HCT116 (cell line): ENCODE results near the gene NUDT9. TPM values are rescaled to one million over a fixed set of nuclear protein-coding genes. Genes with fewer than 3 reads are reported as not detected.

ENCODE experiments used
- ATAC-seq: fragments of 200-7000 bp; cut with Tn5 transposase; 2 replicates; pipeline ENCODE4 v1.9.1; 2020; ENCODE audit warnings: mild to moderate bottlenecking, moderate library complexity
- BruUV-seq: library from RNA; stranded (reverse); fragments of 400-500 nt; replicated peaks from 2 replicates; lab custom pipeline; 2021; lab: Mats Ljungman, UMichigan
- CTCF ChIA-PET: fragments of 300-600 bp; sonication (Branson Sonifier 250); formaldehyde crosslinking; loops from one replicate; lab custom pipeline; 2021; ENCODE audit warnings: antibody characterized with exemption; lab: Charles Lee
- POLR2A ChIA-PET: fragments of 300-600, 350-600 bp; sonication (Branson Sonifier 250); formaldehyde crosslinking; loops from one replicate; lab custom pipeline; 2021; ENCODE audit warnings: antibody characterized with exemption; lab: Charles Lee
- RAD21 ChIA-PET, 2 experiments: fragments of 300-600 bp; sonication (Branson Sonifier 250); formaldehyde crosslinking; loops; one replicate each; lab custom pipeline; 2023; ENCODE audit warnings: low total read pairs in 2 of 2; ENCODE audit not compliant: uncharacterized antibody in 2 of 2, unreplicated experiment in 2 of 2, low non-redundant PET in 1 of 2; lab: Charles Lee
- DNase-seq: peaks from one replicate; pipeline ENCODE4 v3.0.0-alpha.2; 2010; ENCODE audit warnings: low read depth, low spot score
- H2AFZ ChIP-seq: fragments of 200-600 bp; shearing (Covaris generic), sonication (generic); 2 replicates; pipeline ENCODE4 v1.6.1; 2017; ENCODE audit warnings: low read depth, mixed run types, mixed read lengths, antibody characterized with exemption, low read length; ENCODE audit not compliant: poor library complexity, severe bottlenecking
- H3K27ac ChIP-seq: 2 replicates; pipeline ENCODE4 v1.5.1; 2012; ENCODE audit warnings: low read depth, low read length
- H3K27me3 ChIP-seq: fragments of 200-600 bp; sonication (generic); 2 replicates; pipeline ENCODE4 v1.6.1; 2016; ENCODE audit warnings: mixed run types, low read length, mixed read lengths; ENCODE audit not compliant: insufficient read depth
- H3K36me3 ChIP-seq, 2 experiments: fragments of 200-500 bp in 1 of 2; fragments of 200-600 bp in 1 of 2; sonication (Bioruptor generic) in 1 of 2; sonication (generic) in 1 of 2; 2 replicates each; pipeline versions ENCODE4 v1.5.1 to v1.6.1; 2014 to 2016; ENCODE audit warnings: low read length in 2 of 2, inconsistent platforms in 1 of 2, mixed read lengths in 1 of 2, mixed run types in 1 of 2; ENCODE audit not compliant: insufficient read depth in 2 of 2, control insufficient read depth in 1 of 2
- H3K4me1 ChIP-seq, 2 experiments: fragments of 200-600 bp in 1 of 2; sonication (generic) in 1 of 2; 2 replicates each; pipeline versions ENCODE4 v1.5.1 to v1.6.1; 2012 to 2017; ENCODE audit warnings: low read length in 2 of 2, inconsistent platforms in 1 of 2, mild to moderate bottlenecking in 1 of 2, mixed read lengths in 1 of 2, mixed run types in 1 of 2, moderate library complexity in 1 of 2; ENCODE audit not compliant: insufficient read depth in 2 of 2, control insufficient read depth in 1 of 2
- H3K4me2 ChIP-seq: fragments of 200-600 bp; sonication (generic); 2 replicates; pipeline ENCODE4 v1.6.1; 2017; ENCODE audit warnings: mixed run types, low read length, mixed read lengths
- H3K4me3 ChIP-seq, 2 experiments: fragments of 200-600 bp in 1 of 2; sonication (generic) in 1 of 2; replicated peaks in 1 of 2; 2 replicates each; pipeline ENCODE4 v1.5.1; 2011 to 2016; ENCODE audit warnings: low read length in 2 of 2, control low read depth in 1 of 2, low read depth in 1 of 2, mild to moderate bottlenecking in 1 of 2, mixed read lengths in 1 of 2, mixed run types in 1 of 2
- H3K79me2 ChIP-seq: fragments of 200-600 bp; sonication (generic); 2 replicates; pipeline ENCODE4 v1.6.1; 2017; ENCODE audit warnings: mild to moderate bottlenecking, mixed run types, low read length, moderate library complexity, mixed read lengths; ENCODE audit not compliant: insufficient read depth
- H3K9ac ChIP-seq: fragments of 200-600 bp; sonication (generic); 2 replicates; pipeline ENCODE4 v1.6.1; 2016; ENCODE audit warnings: low read length, mixed read lengths
- H3K9me2 ChIP-seq: fragments of 200-600 bp; sonication (generic), shearing (Covaris generic); 2 replicates; pipeline ENCODE4 v1.6.1; 2017; ENCODE audit warnings: mixed run types, mild to moderate bottlenecking, moderate library complexity; ENCODE audit not compliant: insufficient read depth
- H3K9me3 ChIP-seq, 2 experiments: fragments of 200-500 bp in 1 of 2; fragments of 200-600 bp in 1 of 2; sonication (Bioruptor generic) in 1 of 2; sonication (generic) in 1 of 2; 2 replicates each; pipeline ENCODE4 v1.6.1; 2014 to 2017; ENCODE audit warnings: low read length in 2 of 2, mixed read lengths in 2 of 2, inconsistent platforms in 1 of 2, low read depth in 1 of 2, mild to moderate bottlenecking in 1 of 2, mixed run types in 1 of 2, moderate library complexity in 1 of 2; ENCODE audit not compliant: control insufficient read depth in 1 of 2, insufficient read depth in 1 of 2
- H4K20me1 ChIP-seq: fragments of 200-600 bp; sonication (generic), shearing (Covaris generic); 2 replicates; pipeline ENCODE4 v1.6.1; 2017; ENCODE audit warnings: mixed run types, mild to moderate bottlenecking, moderate library complexity; ENCODE audit not compliant: insufficient read depth
- CBX3 ChIP-seq: IDR thresholded peaks from 2 replicates; pipeline ENCODE4 v1.6.1; 2012; ENCODE audit warnings: low read depth
- CEBPB ChIP-seq: IDR thresholded peaks from 2 replicates; pipeline ENCODE4 v1.6.1; 2012; ENCODE audit warnings: low read depth
- ELF1 ChIP-seq: IDR thresholded peaks from 2 replicates; pipeline ENCODE4 v1.6.1; 2012; ENCODE audit warnings: low read depth, borderline replicate concordance
- EZH2phosphoT487 ChIP-seq: fragments of 200-600 bp; IDR thresholded peaks from 2 replicates; pipeline ENCODE4 v1.6.1; 2018; ENCODE audit warnings: antibody characterized with exemption, borderline replicate concordance
- JUND ChIP-seq: IDR thresholded peaks from 2 replicates; pipeline ENCODE4 v1.6.1; 2012
- POLR2A ChIP-seq: IDR thresholded peaks from 2 replicates; pipeline ENCODE4 v1.7.0; 2011; ENCODE audit warnings: borderline replicate concordance; ENCODE audit not compliant: insufficient read depth, insufficient read length; ENCODE audit errors: extremely low read depth
- POLR2AphosphoS5 ChIP-seq: IDR thresholded peaks from 2 replicates; pipeline ENCODE4 v1.6.1; 2011; ENCODE audit warnings: mild to moderate bottlenecking, low read depth, low read length, moderate library complexity
- RAD21 ChIP-seq: IDR thresholded peaks from 2 replicates; pipeline ENCODE4 v1.6.1; 2012; ENCODE audit warnings: low read depth, mild to moderate bottlenecking
- SIN3A ChIP-seq: IDR thresholded peaks from 2 replicates; pipeline ENCODE4 v1.6.1; 2012; ENCODE audit warnings: low read depth
- SP1 ChIP-seq: IDR thresholded peaks from 2 replicates; pipeline ENCODE4 v1.6.1; 2012; ENCODE audit warnings: low read depth
- ZFX ChIP-seq: fragments of 450-650 bp; IDR thresholded peaks from 2 replicates; pipeline ENCODE4 v1.6.1; 2017
- ZNF274 ChIP-seq: fragments of 200-500 bp; sonication (Bioruptor generic); IDR thresholded peaks from 2 replicates; pipeline ENCODE4 v1.6.1; 2014; ENCODE audit warnings: mild to moderate bottlenecking, low read depth, low read length, inconsistent platforms
- intact Hi-C: fragments of 100-400 bp; cut with micrococcal nuclease; formaldehyde crosslinking; loops from 2 replicates; pipeline ENCODE4 v1.10.0; 2022
- total RNA-seq: library from RNA; stranded (reverse); gene quantifications from one replicate; pipeline ENCODE4 v1.2.1, GENCODE V29; 2021; ENCODE audit not compliant: unreplicated experiment
- TF ChIP-seq, protein P1 (sequence below): IDR thresholded peaks from 2 replicates; pipeline ENCODE4 v1.6.1; 2011; ENCODE audit warnings: mild to moderate bottlenecking, low read length, moderate library complexity; ENCODE audit not compliant: insufficient replicate concordance; ENCODE audit errors: extremely low read depth
- TF ChIP-seq, protein P2 (sequence below): IDR thresholded peaks from 2 replicates; pipeline ENCODE4 v1.6.1; 2012
- TF ChIP-seq, protein P3 (sequence below): IDR thresholded peaks from 2 replicates; pipeline ENCODE4 v1.6.1; 2012
- TF ChIP-seq, protein P4 (sequence below): IDR thresholded peaks from 2 replicates; pipeline ENCODE4 v1.6.1; 2012; ENCODE audit warnings: low read depth

NUDT9 gene
- total RNA-seq, 1 experiment from 2014 or later, result 13.5 TPM

DNA sequence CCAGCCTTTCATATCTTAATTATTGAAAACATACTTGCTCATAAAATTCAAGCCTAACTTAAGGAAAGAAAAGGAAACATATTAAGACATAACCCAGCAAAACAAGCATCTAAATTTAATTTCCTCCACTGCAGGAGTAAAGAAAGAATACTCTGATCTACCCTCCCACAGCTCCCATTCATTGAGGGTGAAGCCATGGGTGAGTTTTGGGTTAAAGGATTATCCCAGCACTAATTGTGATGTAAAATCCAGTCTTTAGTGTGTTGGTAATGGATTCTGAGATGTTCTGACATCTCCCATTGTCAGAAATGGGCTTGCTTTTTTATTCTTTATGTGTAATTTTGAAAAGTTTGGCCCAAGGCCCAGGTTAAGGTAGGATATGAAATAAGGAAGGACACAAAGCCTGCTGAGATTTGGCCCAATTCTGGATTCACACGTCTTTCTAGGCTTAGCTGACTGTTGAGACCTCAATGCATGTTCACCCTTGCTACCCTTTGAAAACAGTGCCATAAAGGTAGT is 56.4 kb downstream of the NUDT9 start:
- ChIA-PET POLR2A (interaction anchor here (0.7 kb wide), 1 partner anchor 373 kb away, joined by 3 read pairs; no protein-coding TSS in a partner anchor), RAD21 (no interaction called here), CTCF (no interaction called here)
- Histone ChIP-seq H3K79me2 (no peaks in the 10 kb centered on the region), H4K20me1 (no peaks in the 10 kb centered on the region), H2AFZ (no peak overlapping the region), H3K4me3 (no peak overlapping the region), H3K9me2 (no peaks in the 10 kb centered on the region), H3K4me2 (no peak overlapping the region), H3K9me3 (no peaks in the 10 kb centered on the region), H3K4me1 (no peaks in the 10 kb centered on the region), H3K27me3 (no peaks in the 10 kb centered on the region), H3K27ac (no peak overlapping the region), H3K36me3 (no peaks in the 10 kb centered on the region), H3K9ac (no peak overlapping the region)
- DNase-seq (no peak), ATAC-seq (no peak)
- TF ChIP-seq SIN3A (no peak), RAD21 (no peak), JUND (no peak), ELF1 (no peak), POLR2A (no peak), CBX3 (no peak), ZNF274 (no peak), POLR2AphosphoS5 (no peak), ZFX (no peak), CEBPB (no peak), EZH2phosphoT487 (no peak), SP1 (no peak)
- TF ChIP-seq, protein P1, sequence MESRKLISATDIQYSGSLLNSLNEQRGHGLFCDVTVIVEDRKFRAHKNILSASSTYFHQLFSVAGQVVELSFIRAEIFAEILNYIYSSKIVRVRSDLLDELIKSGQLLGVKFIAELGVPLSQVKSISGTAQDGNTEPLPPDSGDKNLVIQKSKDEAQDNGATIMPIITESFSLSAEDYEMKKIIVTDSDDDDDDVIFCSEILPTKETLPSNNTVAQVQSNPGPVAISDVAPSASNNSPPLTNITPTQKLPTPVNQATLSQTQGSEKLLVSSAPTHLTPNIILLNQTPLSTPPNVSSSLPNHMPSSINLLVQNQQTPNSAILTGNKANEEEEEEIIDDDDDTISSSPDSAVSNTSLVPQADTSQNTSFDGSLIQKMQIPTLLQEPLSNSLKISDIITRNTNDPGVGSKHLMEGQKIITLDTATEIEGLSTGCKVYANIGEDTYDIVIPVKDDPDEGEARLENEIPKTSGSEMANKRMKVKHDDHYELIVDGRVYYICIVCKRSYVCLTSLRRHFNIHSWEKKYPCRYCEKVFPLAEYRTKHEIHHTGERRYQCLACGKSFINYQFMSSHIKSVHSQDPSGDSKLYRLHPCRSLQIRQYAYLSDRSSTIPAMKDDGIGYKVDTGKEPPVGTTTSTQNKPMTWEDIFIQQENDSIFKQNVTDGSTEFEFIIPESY, result no peak
- TF ChIP-seq, protein P2, sequence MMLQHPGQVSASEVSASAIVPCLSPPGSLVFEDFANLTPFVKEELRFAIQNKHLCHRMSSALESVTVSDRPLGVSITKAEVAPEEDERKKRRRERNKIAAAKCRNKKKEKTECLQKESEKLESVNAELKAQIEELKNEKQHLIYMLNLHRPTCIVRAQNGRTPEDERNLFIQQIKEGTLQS, result no peak
- TF ChIP-seq, protein P3, sequence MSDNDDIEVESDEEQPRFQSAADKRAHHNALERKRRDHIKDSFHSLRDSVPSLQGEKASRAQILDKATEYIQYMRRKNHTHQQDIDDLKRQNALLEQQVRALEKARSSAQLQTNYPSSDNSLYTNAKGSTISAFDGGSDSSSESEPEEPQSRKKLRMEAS, result no peak
- TF ChIP-seq, protein P4, sequence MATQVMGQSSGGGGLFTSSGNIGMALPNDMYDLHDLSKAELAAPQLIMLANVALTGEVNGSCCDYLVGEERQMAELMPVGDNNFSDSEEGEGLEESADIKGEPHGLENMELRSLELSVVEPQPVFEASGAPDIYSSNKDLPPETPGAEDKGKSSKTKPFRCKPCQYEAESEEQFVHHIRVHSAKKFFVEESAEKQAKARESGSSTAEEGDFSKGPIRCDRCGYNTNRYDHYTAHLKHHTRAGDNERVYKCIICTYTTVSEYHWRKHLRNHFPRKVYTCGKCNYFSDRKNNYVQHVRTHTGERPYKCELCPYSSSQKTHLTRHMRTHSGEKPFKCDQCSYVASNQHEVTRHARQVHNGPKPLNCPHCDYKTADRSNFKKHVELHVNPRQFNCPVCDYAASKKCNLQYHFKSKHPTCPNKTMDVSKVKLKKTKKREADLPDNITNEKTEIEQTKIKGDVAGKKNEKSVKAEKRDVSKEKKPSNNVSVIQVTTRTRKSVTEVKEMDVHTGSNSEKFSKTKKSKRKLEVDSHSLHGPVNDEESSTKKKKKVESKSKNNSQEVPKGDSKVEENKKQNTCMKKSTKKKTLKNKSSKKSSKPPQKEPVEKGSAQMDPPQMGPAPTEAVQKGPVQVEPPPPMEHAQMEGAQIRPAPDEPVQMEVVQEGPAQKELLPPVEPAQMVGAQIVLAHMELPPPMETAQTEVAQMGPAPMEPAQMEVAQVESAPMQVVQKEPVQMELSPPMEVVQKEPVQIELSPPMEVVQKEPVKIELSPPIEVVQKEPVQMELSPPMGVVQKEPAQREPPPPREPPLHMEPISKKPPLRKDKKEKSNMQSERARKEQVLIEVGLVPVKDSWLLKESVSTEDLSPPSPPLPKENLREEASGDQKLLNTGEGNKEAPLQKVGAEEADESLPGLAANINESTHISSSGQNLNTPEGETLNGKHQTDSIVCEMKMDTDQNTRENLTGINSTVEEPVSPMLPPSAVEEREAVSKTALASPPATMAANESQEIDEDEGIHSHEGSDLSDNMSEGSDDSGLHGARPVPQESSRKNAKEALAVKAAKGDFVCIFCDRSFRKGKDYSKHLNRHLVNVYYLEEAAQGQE, result no peak
- BruUV-seq, result no TSS peak
- intact Hi-C loops, result no loop called here
